Pancreas (tissue), 10 donors: ENCODE data around the gene HOXD8. TPM values are rescaled to one million over a fixed set of nuclear protein-coding genes. Genes with fewer than 3 reads are reported as not detected.

Experiments
- ATAC-seq, 4 donors: fragments of 200-7000 bp; cut with Tn5 transposase; one replicate each; pipeline versions ENCODE4 v1.8.0 to v1.9.1; 2020; ENCODE audit warnings: mild to moderate bottlenecking in 4 of 4, moderate library complexity in 4 of 4
- DNase-seq, 6 donors: peaks; one replicate each; pipeline ENCODE4 v3.0.0-alpha.2; 2020
- FAIRE-seq: peaks from 2 replicates; lab custom pipeline; 2012; peaks lifted over from hg19 to GRCh38; lab: Jason Lieb, UNC
- H3K27ac ChIP-seq, 4 donors: fragments of 200-600 bp; sonication (generic); 1 replicate in 3 of 4; 2 replicates in 1 of 4; pipeline versions ENCODE4 v1.5.0 to v1.8.0; 2020
- H3K27me3 ChIP-seq, 4 donors: fragments of 200-600 bp; one replicate each; pipeline ENCODE4 v1.8.0; 2021
- H3K36me3 ChIP-seq, 3 donors: fragments of 200-600 bp; sonication (generic) in 1 of 3; one replicate each; pipeline versions ENCODE4 v1.5.0 to v1.8.0; 2020 to 2021
- H3K4me1 ChIP-seq, 3 donors: fragments of 200-600 bp; one replicate each; pipeline ENCODE4 v1.8.0; 2021
- H3K4me3 ChIP-seq, 4 donors: fragments of 200-600 bp; sonication (generic) in 2 of 4; one replicate each; pipeline versions ENCODE4 v1.5.0 to v1.8.0; 2020 to 2021
- H3K9me3 ChIP-seq, 4 donors: fragments of 200-600 bp; one replicate each; pipeline ENCODE4 v1.8.0; 2021
- CTCF ChIP-seq, 4 donors: fragments of 200-600 bp; sonication (generic) in 3 of 4; IDR thresholded peaks; one replicate each; pipeline versions ENCODE4 v1.5.0 to v1.8.0; 2021; ENCODE audit warnings: antibody characterized with exemption in 4 of 4
- WGBS, 2 donors: extraction: QIAGEN DNeasy Blood & Tissue Kit; methylation state at CpG; one replicate each; pipeline ENCODE4 v1.1.7; 2013; 5-methylcytosine and 5-hydroxymethylcytosine counted together
- intact Hi-C, 3 donors: fragments of 100-400 bp; cut with DNase I; formaldehyde crosslinking; loops; one replicate each; pipeline versions ENCODE4 v1.11.1 to v1.14.2; 2022
- polyA plus RNA-seq, 2 donors: library from polyadenylated mRNA; stranded (reverse); fragments of 200-250 nt; gene quantifications; one replicate each; pipeline ENCODE4 v1.2.3, GENCODE V29; 2013
- total RNA-seq, 6 donors: library from RNA; stranded (reverse); fragmentation: NEBNext Ultra II Directional in 4 of 6; extraction: Animal tissue kit (Norgen Biotek cat#: 25700) in 4 of 6; gene quantifications; one replicate each; pipeline versions ENCODE4 v1.2.1 to v1.2.4, GENCODE V29; 2021 to 2023
- donor health status: healthy with polysubstance abuse.
- donor health status: DM: no; HTN: no; CAD: no; lungs with moderate emphysema.
- donor health status: DM: no; HTN: no; CAD: no.
- donor health status: control.
- donor health status: control.
- donor health status: Bipolar disorder and iron deficiency.
- donor health status: DM: yes; HTN: yes; CAD: no.
- donor health status: DM: no; HTN: no; CAD: no.
- donor health status: DM: no; HTN: no; CAD: no.
- donor health status: DM: yes; HTN: yes; CAD: no.

HOXD8 gene
- total and polyA plus RNA-seq, 8 donors, result 0.19 to 1.5 (median 0.62) TPM

- WGBS, 2 donors, result 16 to 18% methylated on average over 53 to 60 of the region's 60 CpGs
- Histone ChIP-seq H3K4me1 (peaks cover 0 to 3% (median 0%) of the 10 kb centered on the region in 3 donors), H3K27me3 (peaks cover 0 to 56% (median 16%) of the 10 kb centered on the region in 4 donors), H3K4me3 (no peak overlapping the region), H3K36me3 (no peaks in the 10 kb centered on the region), H3K27ac (no peak overlapping the region), H3K9me3 (no peaks in the 10 kb centered on the region)
- ATAC-seq (no peak), DNase-seq (no peak), FAIRE-seq (no peak)
- intact Hi-C loops, result no loop called here
- no peak for TF ChIP-seq CTCF (IDR thresholded peaks at IDR 0.05)
These were observed 42.7 kb downstream of the HOXD8 start for GRCh38 chr2:176172007-176172894.

GRCh38 chr2:176172895-176173566 lies 43.5 kb downstream of the HOXD8 start:
- Histone ChIP-seq H3K4me3 (no peak overlapping the region), H3K27ac (no peak overlapping the region), H3K27me3 (peaks cover 0 to 57% (median 17%) of the 10 kb centered on the region in 4 donors), H3K9me3 (no peaks in the 10 kb centered on the region), H3K4me1 (peaks cover 0 to 3% (median 0%) of the 10 kb centered on the region in 3 donors), H3K36me3 (no peaks in the 10 kb centered on the region)
- FAIRE-seq (no peak), DNase-seq (no peak), ATAC-seq (no peak)
- 21 to 25% methylated on average over 14 of the region's 14 CpGs for WGBS, 2 donors
- intact Hi-C loops, result no loop called here
- no peak for TF ChIP-seq CTCF (IDR thresholded peaks at IDR 0.05)

GRCh38 chr2:176173567-176174381 lies 44.3 kb downstream of the HOXD8 start:
- intact Hi-C loops, result no loop called here
- DNase-seq, result no peak
- H3K27me3 ChIP-seq, result peaks cover 0 to 61% (median 14%) of the 10 kb centered on the region in 4 donors
- no peaks in the 10 kb centered on the region for H3K36me3 ChIP-seq
- no peak overlapping the region for H3K27ac ChIP-seq
- H3K4me3 ChIP-seq, result no peak overlapping the region
- no peak for ATAC-seq
- 9 to 10% methylated on average over 7 of the region's 7 CpGs for WGBS, 2 donors
- peaks cover 0 to 3% (median 0%) of the 10 kb centered on the region in 3 donors for H3K4me1 ChIP-seq
- TF ChIP-seq CTCF (IDR thresholded peaks at IDR 0.05), result no peak
- no peak for FAIRE-seq
- H3K9me3 ChIP-seq, result no peaks in the 10 kb centered on the region

- Histone ChIP-seq H3K27ac (no peak overlapping the region), H3K9me3 (no peaks in the 10 kb centered on the region), H3K4me1 (peaks cover 0 to 3% (median 0%) of the 10 kb centered on the region in 3 donors), H3K27me3 (peaks cover 0 to 67% (median 14%) of the 10 kb centered on the region in 4 donors), H3K36me3 (no peaks in the 10 kb centered on the region), H3K4me3 (no peak overlapping the region)
- intact Hi-C loops, result no loop called here
- ATAC-seq (peak in 1 of 4 donors; percentile 26), DNase-seq (no peak), FAIRE-seq (no peak)
- no peak for TF ChIP-seq CTCF (IDR thresholded peaks at IDR 0.05)
- whole genome bisulfite sequencing, 2 donors, result 6 to 8% methylated on average over 14 of the region's 14 CpGs
These were observed 44.9 kb downstream of the HOXD8 start for GRCh38 chr2:176174382-176174823.
